ENCODE data around the gene PRELID3B. TPM values are rescaled to one million over a fixed set of nuclear protein-coding genes. Genes with fewer than 3 reads are reported as not detected.
A peak's percentile ranks its signal among the peaks of the same experiment; 100 is the strongest.

Gene PRELID3B
- total RNA-seq, 1 experiment from 2014 or later = 52.6 TPM

GRCh38 chr20:59019217-59019616, 23.4 kb downstream of the PRELID3B start, which contains the start of gene TUBB1:
TUBB1 (plus strand) TSS chr20:59019429; CDS start chr20:59019523, 94 bp downstream.
- WGBS (ENCODE audit: extremely low coverage, insufficient read length, low lambda C conversion rate) = no CpG with 5 or more reads among the region's 5 CpGs
- no peaks in the 10 kb centered on the region for H4K20me1 ChIP-seq (ENCODE audit: control insufficient read depth, insufficient read depth, insufficient read length)
- no peak within 1 kb of the TSS for H3K27ac ChIP-seq (ENCODE audit: insufficient read length, low read depth, low read length)
- DNase-seq = no peak
- peak within 1 kb of the TSS in 1 of 3 experiments; percentile 85; a peak in 1 of 7 replicates for H3K27ac Mint-ChIP-seq
- H3K23ac ChIP-seq (ENCODE audit: insufficient read length, low read depth, low read length) = no peak within 1 kb of the TSS
- H3K27me3 Mint-ChIP-seq (ENCODE audit: low read depth) = peaks cover 9% of the 10 kb centered on the region
- H3K9me3 ChIP-seq (ENCODE audit: control insufficient read depth, low read depth, low read length) = no peaks in the 10 kb centered on the region
- no peaks in the 10 kb centered on the region for H3K4me1 ChIP-seq (ENCODE audit: insufficient read depth, low read length)
- H4K5ac ChIP-seq (ENCODE audit: insufficient read length, low read depth, low read length) = no peak within 1 kb of the TSS
- no peak within 1 kb of the TSS for H2BK12ac ChIP-seq (ENCODE audit: insufficient read length, low read depth, low read length)
- H2AFZ ChIP-seq (ENCODE audit: low read length) = no peak within 1 kb of the TSS
- H3K4ac ChIP-seq (ENCODE audit: low read depth, low read length) = no peak within 1 kb of the TSS
- H3K4me3 Mint-ChIP-seq = no peak within 1 kb of the TSS
- TF ChIP-seq CTCF (conservative IDR thresholded peaks at IDR 0.05) = no peak
- peaks cover 9 to 15% of the 10 kb centered on the region in 2 experiments; a peak in 3 of 4 replicates for H3K4me1 Mint-ChIP-seq
- H4K8ac ChIP-seq (replicated peaks; ENCODE audit: insufficient read length, low read depth, low read length) = no peak within 1 kb of the TSS
- no peak within 1 kb of the TSS for H3K14ac ChIP-seq (ENCODE audit: insufficient read depth, low read length)
- no peak within 1 kb of the TSS for H3K9ac ChIP-seq (ENCODE audit: extremely low read depth, insufficient read length, low read length)
- H3T11ph ChIP-seq (ENCODE audit: low read length) = no peak within 1 kb of the TSS
- no peak within 1 kb of the TSS for H2BK120ac ChIP-seq (ENCODE audit: low read depth, low read length, poor library complexity, severe bottlenecking)
- no peak within 1 kb of the TSS for H3K56ac ChIP-seq (ENCODE audit: insufficient read length, low read depth, low read length)
- H3K79me2 ChIP-seq (ENCODE audit: insufficient read depth, low read length) = no peaks in the 10 kb centered on the region
- no peak within 1 kb of the TSS for H2BK15ac ChIP-seq (ENCODE audit: low read depth, low read length)
- H2BK20ac ChIP-seq (ENCODE audit: low read depth, low read length, poor library complexity, severe bottlenecking) = no peak within 1 kb of the TSS
- H3K36me3 Mint-ChIP-seq (ENCODE audit: insufficient read depth in 1 of 3, low read depth in 3 of 3) = peaks cover 6 to 20% (median 20%) of the 10 kb centered on the region in 3 experiments; a peak in 6 of 7 replicates
- no peak within 1 kb of the TSS for H3K18ac ChIP-seq (ENCODE audit: insufficient read length, low read depth, low read length)
- H3K4me2 ChIP-seq (ENCODE audit: insufficient read depth, insufficient read length, low read length) = no peak within 1 kb of the TSS
- no peaks in the 10 kb centered on the region for H3K79me1 ChIP-seq (ENCODE audit: insufficient read depth, low read depth, low read length, poor library complexity, severe bottlenecking)
- no peaks in the 10 kb centered on the region for H3K27me3 ChIP-seq (ENCODE audit: insufficient read depth, low read length)
- H3K23me2 ChIP-seq (ENCODE audit: insufficient read length, low read depth, low read length, poor library complexity, severe bottlenecking) = no peaks in the 10 kb centered on the region
- no peak within 1 kb of the TSS for H2BK5ac ChIP-seq (ENCODE audit: insufficient read length, low read length)
- no peak within 1 kb of the TSS for H4K91ac ChIP-seq (ENCODE audit: insufficient read length, low read depth, low read length)
- H2AK5ac ChIP-seq (ENCODE audit: insufficient read length, low read length) = no peak within 1 kb of the TSS
- H3K9me3 Mint-ChIP-seq = no peaks in the 10 kb centered on the region
